A375 (cell line): ENCODE data around the gene TMEM161A. TPM values are rescaled to one million over a fixed set of nuclear protein-coding genes. Genes with fewer than 3 reads are reported as not detected.

ENCODE experiments used
- total RNA-seq: library from RNA; depleted of rRNA; stranded (reverse); fragments of >200 nt; shearing (Covaris generic); gene quantifications from 2 replicates; pipeline ENCODE4 v1.2.3, GENCODE V29; 2014; rRNA removed

Gene TMEM161A
- 50.4 and 67.5 TPM in 2 replicates for total RNA-seq

GRCh38 chr19:19138109-19138981 lies at the start of gene TMEM161A:
Gene TMEM161A, minus strand, starts transcription at chr19:19138478. Its CDS starts 50 bp downstream, at chr19:19138428.

GRCh38 chr19:19170053-19170872 lies 32.0 kb upstream of the TMEM161A start, which contains the start of gene MEF2B:
Gene MEF2B, minus strand, starts transcription at chr19:19170263. Its CDS starts 19,528 bp downstream, at chr19:19150735.

Other genes with a start within 250 kb of the TMEM161A start
- 16.5 and 18.2 TPM in 2 replicates for gene CERS1, start 242.3 kb downstream of the TMEM161A start, total RNA-seq
- 423 and 437 TPM in 2 replicates for gene COPE, start 219.1 kb downstream of the TMEM161A start, total RNA-seq
- 251 and 256 TPM in 2 replicates for gene DDX49, start 218.8 kb downstream of the TMEM161A start, total RNA-seq
- 92.4 and 104 TPM in 2 replicates for gene HOMER3, start 197.3 kb downstream of the TMEM161A start, total RNA-seq
- 46.0 and 47.3 TPM in 2 replicates for gene SUGP2, start 105.0 kb downstream of the TMEM161A start, total RNA-seq
- gene ARMC6, start 104.9 kb downstream of the TMEM161A start, total RNA-seq = 78.9 and 86.3 TPM in 2 replicates
- 6.2 and 7.7 TPM in 2 replicates for gene SLC25A42, start 74.5 kb downstream of the TMEM161A start, total RNA-seq
- 0.30 and 0.34 TPM in 2 replicates for gene MEF2B, start 31.8 kb upstream of the TMEM161A start, total RNA-seq
- 29.0 and 44.7 TPM in 2 replicates for gene BORCS8, start 53.7 kb upstream of the TMEM161A start, total RNA-seq
- gene RFXANK, start 53.8 kb upstream of the TMEM161A start, total RNA-seq = 125 and 148 TPM in 2 replicates
- gene NR2C2AP, start 64.9 kb upstream of the TMEM161A start, total RNA-seq = 37.2 and 40.8 TPM in 2 replicates
- 0.03 TPM in 1 of 2 replicates, not detected in the other for gene NCAN, start 73.5 kb upstream of the TMEM161A start, total RNA-seq
- gene TM6SF2, start 134.8 kb upstream of the TMEM161A start, total RNA-seq = 0.45 TPM in 1 of 2 replicates, not detected in the other
- gene SUGP1, start 182.0 kb upstream of the TMEM161A start, total RNA-seq = 58.6 and 63.9 TPM in 2 replicates
- 51.7 and 61.4 TPM in 2 replicates for gene MAU2, start 182.4 kb upstream of the TMEM161A start, total RNA-seq